ENCODE measurements around the gene SLC22A23.

DNA sequence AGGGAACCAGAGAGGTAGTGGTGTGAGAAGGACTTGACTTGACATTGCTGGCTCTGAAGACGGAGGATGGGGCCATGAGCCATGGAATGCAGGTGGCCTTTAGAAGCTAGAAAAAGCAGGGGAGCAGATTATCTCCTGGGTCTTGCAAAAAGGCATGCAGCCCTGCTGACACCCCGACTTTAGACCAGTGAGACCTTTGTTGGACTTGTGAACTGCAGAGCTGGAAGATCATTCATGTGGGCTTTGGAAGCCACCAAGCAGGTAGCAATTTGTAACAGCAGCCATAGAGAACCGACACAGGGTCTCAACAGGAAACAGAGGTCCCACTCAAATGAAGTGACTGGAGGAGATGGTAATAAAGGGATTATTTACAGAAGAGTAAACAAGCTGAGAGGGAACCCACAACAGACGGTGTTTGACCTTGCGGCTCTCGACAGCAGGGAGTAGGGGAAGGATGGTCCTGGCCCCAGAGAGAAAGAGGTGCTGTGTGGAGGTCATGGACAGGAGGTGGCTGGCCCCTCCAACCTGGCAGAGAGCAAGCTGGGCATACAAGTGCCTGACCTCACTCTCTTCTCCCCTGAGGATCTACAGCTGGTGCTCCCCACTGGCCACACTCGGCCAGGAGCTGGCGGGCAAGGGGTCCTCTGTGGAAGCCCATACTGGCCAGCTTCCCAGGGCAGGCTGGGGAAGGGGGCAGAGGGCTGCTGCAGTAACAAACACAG lies 43.9 kb downstream of the SLC22A23 start:
- TF ChIP-seq EP300 (IDR thresholded peaks at IDR 0.05; ENCODE audit: borderline replicate concordance): no peak
- no peak for TF ChIP-seq YY1 (IDR thresholded peaks at IDR 0.05; ENCODE audit: low read depth)
- TF ChIP-seq, protein P1, sequence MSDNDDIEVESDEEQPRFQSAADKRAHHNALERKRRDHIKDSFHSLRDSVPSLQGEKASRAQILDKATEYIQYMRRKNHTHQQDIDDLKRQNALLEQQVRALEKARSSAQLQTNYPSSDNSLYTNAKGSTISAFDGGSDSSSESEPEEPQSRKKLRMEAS (IDR thresholded peaks at IDR 0.05): no peak
- no peak for TF ChIP-seq FOXM1 (IDR thresholded peaks at IDR 0.05; ENCODE audit: borderline replicate concordance, low read depth)
- no peak for TF ChIP-seq CREB1 (IDR thresholded peaks at IDR 0.05; ENCODE audit: low read depth)
